HG02943 (cell line): ENCODE results near the gene AKAP7.
"Not testable (repeated sequence)": the region's sequence is repeated elsewhere in the genome, so short reads cannot be mapped to it uniquely, and the experiment has no call there.

Experiments used
- ATAC-seq: cut with Tn5 transposase; IDR thresholded peaks from one replicate; pipeline ENCODE4 v1.9.1; 2021; ENCODE audit warnings: mild to moderate bottlenecking, low read depth, moderate library complexity; ENCODE audit not compliant: unreplicated experiment

AKAP7 gene

DNA sequence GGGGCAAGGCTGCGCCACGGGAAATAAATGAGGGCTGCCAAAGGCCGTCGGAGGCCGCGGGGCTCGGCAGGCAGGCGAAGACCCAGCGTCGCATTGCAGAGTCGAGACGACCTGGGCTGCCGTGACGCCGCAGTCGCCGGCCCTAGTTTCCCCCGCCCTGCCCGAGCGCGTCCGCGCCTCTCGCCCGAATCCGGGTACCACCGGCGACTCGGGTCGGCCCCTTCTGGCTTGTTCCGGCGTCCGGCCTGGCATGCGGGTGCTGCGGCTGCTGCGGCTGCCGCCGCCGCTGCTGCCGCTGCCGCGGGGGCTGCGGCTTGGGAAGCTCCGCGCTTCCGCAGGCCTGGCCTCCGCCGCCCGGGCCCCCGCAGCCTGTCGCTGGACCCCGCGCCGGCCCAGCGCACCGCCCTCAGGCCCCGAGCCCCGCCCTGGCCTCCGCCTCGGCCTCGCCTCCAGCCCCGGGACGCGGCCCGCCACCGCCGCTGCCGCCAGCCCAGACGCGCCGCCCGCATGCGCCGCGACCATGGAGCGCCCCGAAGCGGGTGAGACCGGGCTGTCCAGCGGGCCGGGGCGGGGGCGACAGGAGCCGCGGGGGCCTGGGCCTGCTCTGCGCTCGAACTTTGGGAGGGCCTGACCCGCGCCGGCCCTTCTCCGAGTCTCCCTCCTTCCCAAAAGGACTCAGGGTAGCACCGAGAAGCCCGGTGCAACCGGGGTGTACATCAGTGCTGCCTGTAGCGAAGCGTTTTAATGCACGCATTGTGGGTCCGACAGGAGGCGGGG, at the start of gene AKAP7:
Gene AKAP7, plus strand, starts transcription at position 224 of the 777 bp plus-strand sequence. Its CDS starts 297 bp downstream, at position 521.
- ATAC-seq = peak; percentile 73

DNA sequence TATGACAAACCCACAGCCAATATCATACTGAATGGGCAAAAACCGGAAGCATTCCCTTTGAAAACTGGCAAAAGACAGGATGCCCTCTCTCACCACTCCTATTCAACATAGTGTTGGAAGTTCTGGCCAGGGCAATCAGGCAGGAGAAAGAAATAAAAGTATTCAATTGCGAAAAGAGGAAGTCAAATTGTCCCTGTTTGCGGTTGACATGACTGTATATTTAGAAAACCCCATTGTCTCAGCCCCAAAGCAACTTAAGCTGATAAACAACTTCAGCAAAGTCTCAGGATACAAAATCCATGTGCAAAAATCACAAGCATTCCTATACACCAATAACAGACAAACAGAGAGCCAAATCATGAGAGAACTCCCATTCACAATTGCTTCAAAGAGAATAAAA, 44.9 kb upstream of the AKAP7 start:
- not testable (repeated sequence) for ATAC-seq

DNA sequence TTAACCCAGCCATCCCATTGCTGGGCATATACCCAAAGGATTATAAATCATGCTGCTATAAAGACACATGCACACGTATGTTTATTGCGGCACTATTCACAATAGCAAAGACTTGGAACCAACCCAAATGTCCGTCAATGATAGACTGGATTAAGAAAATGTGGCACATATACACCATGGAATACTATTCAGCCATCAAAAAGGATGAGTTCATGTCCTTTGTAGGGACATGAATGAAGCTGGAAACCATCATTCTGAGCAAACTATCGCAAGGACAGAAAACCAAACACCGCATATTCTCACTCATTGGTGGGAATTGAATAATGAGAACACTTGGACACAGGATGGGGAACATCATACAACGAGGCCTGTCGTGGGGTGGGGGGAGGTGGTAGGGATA, 43.3 kb upstream of the AKAP7 start:
- ATAC-seq = not testable (repeated sequence)

GRCh38 chr6:131093334-131093733, 41.9 kb upstream of the AKAP7 start:
- no peak for ATAC-seq

- no peak for ATAC-seq
Observed at GRCh38 chr6:131096786-131097185, 38.5 kb upstream of the AKAP7 start.

DNA sequence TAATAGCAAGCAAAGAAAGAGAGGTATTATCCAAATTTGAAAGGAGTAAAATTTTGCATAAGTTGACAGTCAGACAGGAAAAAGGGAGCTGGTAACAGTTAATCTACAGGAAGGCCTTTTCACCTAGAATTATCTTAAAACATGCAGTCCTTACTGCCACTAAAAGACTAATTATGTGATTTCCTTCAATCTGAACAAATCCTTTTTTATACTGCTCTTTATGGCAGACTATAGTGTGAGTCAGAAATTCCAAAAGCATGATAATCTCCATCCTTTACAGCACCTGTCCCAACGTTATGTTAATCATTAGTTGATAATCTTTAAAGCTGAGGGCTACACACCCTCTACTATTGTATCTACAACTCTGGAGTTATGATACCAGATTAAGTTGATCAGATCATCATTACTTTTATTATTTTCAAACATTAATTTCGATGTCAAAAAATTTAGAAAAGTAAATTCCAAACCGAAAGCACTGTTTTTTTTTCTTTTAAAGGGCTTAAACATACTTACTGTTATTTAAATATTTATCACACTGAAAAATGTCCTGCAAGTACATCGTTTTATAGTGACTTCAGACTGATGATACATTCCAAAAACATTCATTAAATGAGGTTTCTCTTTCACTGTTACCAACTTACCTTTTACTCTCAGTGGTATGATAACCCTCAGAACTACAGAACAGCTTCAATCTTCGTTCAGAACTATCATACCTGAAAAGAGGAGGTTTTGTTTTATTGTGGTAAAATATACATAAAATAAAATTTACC, 33.2 kb upstream of the AKAP7 start:
- ATAC-seq = no peak

DNA sequence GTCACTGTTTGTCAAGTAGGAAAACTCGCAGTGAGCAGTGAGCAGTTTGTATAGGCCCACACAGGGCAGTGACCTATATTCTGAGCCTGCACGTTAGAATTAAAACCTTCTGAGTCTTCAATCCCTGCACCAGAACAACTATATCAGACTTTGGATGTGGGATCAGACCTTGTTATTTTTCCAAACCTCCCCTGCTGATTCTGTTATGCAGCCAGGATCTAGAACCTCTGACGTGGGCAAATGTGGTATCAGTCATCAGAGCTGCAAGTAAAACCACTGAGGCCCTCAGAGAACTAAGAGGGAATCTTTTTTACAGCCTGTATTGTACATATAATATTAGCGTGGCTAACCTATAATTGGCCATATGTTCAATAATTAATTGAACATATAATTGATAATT, 32.0 kb upstream of the AKAP7 start:
- ATAC-seq = no peak

DNA sequence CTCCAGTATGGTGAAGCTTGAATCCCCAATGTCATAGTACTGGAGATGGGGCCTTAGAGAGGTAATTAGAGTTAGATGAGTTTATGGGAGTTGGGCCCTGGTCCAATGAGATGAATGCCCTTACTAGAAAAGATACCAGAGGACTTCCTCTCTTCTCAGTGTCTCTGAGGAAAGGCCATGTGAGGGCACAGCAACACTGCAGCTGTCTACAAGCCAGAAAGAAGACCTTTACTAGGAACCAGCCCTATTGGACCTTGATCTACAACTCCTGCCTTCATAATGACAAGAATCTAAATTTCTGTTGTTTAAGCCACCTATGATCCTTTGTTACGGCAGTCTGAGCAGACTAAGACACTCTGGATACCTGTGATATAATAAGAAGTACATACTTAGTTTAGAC, 31.4 kb upstream of the AKAP7 start:
- no peak for ATAC-seq

DNA sequence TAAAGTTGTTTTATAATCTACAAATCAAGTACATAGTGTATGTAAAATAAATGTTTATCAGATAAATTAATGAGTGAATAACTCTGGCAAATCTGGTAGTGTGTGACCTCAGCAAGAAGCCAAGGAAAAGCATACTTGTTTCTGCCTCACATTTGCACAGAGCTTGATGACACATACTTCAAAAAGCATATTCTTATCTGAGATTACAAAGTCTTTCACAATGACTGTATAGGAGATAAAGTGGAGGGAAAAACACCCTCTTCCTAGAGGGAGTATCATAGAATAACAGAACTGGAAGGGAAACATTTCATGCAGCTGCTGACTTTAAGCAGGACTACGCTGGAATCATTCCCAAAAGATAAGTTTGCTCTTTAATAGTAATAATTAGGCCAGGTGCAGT, 28.1 kb upstream of the AKAP7 start:
- ATAC-seq = no peak

DNA sequence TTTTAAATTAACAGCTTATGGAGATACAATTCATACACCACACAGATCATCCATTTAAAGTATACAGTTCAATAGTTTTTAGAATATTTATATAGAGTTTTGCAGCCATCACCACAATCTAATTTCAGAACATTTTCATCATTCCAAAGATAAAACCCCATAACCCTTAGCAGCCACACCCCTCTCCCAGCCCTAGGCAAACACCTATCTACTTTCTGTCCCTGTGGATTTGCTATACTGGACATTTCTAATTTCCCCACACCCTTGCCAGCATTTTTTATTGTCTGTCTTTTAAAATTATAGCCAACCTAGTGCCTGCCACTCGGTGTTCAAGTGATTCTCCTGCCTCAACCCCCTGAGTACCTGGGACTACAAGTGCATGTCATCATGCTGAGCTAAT, 23.0 kb upstream of the AKAP7 start:
- no peak for ATAC-seq

- ATAC-seq = no peak
Observed at GRCh38 chr6:131115651-131116050, 19.6 kb upstream of the AKAP7 start.

- no peak for ATAC-seq
Observed at GRCh38 chr6:131116321-131116720, 18.9 kb upstream of the AKAP7 start.

DNA sequence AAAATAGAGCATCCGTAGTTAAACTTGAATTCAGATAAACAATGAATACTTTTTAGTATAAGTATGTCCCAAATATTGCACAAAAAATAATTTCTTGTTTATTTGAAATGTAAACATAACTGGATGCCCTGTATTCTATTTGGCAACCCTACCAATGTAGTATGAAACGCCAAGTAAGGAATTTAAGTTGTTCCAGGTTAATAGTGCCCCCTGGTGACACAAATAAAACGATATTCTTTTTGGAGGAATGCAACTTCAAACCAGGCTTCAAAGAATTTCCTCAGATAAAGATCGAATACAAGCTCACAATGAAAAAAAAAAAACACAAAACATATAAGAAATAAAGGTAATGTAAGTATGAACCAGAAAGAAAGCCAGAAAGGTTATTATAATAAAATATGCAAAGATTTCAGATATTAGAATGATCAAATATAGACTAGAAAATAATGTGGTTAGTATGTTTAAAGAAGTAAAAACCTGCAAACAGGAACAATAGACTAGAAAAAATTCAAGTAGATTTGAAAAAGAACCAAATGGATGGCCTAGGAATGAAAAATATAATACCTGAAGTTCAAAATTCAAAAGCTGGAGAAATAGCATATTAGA, 18.4 kb upstream of the AKAP7 start:
- no peak for ATAC-seq

DNA sequence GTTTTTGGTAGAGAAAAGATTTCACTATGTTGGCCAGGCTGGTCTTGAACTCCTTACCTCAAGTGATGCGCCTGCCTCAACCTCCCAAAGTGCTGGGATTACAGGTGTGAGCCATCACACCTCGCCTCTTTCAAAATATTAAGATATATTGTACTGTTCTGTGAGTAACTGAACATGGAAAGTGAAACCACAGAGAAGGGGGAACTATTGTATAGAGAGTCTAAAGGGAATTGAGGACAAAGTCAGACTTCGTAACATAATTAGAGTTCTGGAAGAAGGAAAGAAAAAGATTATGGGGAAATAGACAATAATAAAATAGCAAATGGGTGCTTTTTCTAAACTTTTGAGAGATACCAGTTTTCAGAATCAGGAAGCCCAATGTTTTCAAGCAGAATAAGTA, 17.4 kb upstream of the AKAP7 start:
- ATAC-seq = no peak

GRCh38 chr6:131122007-131122406, 13.3 kb upstream of the AKAP7 start:
- ATAC-seq = no peak

- no peak for ATAC-seq
Observed at GRCh38 chr6:131122516-131122915, 12.8 kb upstream of the AKAP7 start.

- ATAC-seq = no peak
Observed at GRCh38 chr6:131124336-131125071, 10.8 kb upstream of the AKAP7 start.

DNA sequence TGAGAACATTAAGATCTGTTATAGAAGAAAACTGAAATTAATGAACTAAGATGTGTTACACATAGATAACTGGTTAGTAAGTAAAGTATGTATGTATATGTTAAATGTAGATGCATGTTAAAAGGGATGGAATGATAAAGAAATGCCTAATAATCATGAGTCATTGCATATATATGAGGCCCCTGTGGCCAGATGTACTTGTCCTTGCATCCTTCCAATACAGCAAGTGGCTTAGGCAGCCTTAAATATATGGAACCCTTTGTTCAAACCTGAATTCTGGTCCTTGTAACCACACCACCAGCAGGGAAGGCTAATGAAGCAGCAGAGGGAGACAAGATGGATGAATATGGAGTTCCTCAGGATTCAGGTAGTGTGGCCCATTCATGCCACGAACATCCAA, 9.8 kb upstream of the AKAP7 start:
- no peak for ATAC-seq

GRCh38 chr6:131129689-131130553, 5.3 kb upstream of the AKAP7 start:
- ATAC-seq = no peak

GRCh38 chr6:131130554-131130940, 4.7 kb upstream of the AKAP7 start:
- ATAC-seq = no peak
